Activated CD8-positive, alpha-beta memory T cell treated with anti-CD3 and anti-CD28 coated beads for 4 hours (primary cell): ENCODE results near the gene VOPP1.
"Not testable (repeated sequence)": the region's sequence is repeated elsewhere in the genome, so short reads cannot be mapped to it uniquely, and the experiment has no call there.

Experiments
- DNase-seq, 2 donors: peaks; one replicate each; pipeline ENCODE4 v3.0.0-alpha.2; 2020; ENCODE audit warnings: low read depth in 2 of 2

VOPP1 gene, protein sequence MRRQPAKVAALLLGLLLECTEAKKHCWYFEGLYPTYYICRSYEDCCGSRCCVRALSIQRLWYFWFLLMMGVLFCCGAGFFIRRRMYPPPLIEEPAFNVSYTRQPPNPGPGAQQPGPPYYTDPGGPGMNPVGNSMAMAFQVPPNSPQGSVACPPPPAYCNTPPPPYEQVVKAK

GRCh38 chr7:55572378-55573233 is at the start of gene VOPP1:
Gene VOPP1, minus strand, starts transcription at chr7:55572502. Its CDS starts 178 bp downstream, at chr7:55572324.
- DNase-seq, result peak; percentile 16 to 29

DNA sequence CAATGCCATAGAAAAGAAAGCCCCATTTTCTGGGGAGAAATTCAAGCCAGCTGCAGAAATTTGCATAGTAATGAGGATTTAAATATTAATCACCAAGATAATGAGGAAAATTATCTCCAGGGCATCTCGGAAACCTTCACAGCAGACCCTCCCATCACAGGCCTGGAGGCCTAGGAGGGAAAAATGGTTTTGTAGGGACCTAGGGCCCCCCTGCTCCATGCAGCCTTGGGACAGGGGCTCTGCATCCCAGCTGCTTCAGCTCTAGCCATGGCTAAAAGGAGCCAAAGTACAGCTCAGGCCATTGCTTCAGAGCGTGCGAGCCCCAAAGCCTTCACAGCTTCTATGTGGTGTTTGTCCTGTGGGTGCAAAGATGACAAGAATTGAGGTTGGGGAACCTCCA is 46.6 kb upstream of the VOPP1 start:
- no peak for DNase-seq

DNA sequence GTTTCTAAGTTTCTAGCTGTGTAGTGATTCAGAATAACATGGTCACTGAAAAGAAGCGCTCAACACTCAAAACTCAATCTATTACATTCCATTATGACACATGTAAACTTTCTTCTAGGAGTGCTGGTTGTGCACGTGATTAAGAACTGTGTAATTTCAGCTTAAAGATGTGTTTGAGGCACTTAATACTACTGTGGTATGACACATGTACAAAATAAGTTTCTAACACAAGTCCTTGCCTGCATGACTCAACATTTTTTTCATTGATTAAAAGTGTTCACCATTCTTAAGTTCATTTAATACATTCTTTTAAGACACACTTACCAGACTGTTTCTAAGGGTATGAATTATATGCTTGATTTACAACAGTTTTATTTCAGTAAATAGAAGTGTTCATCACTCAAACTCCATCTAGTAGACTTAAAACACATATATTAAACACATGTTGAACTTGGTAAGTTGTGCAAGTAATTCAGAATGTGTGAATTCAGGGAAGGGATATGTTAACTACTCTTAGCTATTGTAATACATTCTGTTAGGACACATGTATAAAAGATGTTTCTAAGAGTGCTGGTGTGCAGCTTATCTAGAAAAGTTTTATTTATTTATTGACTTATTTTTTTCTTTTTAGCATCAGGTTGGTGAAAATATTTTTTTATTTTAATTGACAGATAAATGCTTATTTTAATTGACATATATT is 42.2 kb upstream of the VOPP1 start:
- DNase-seq, result not testable (repeated sequence)

GRCh38 chr7:55609726-55610125 is 37.4 kb upstream of the VOPP1 start:
- DNase-seq, result not testable (repeated sequence)

GRCh38 chr7:55605661-55606060 is 33.4 kb upstream of the VOPP1 start:
- DNase-seq, result not testable (repeated sequence)

DNA sequence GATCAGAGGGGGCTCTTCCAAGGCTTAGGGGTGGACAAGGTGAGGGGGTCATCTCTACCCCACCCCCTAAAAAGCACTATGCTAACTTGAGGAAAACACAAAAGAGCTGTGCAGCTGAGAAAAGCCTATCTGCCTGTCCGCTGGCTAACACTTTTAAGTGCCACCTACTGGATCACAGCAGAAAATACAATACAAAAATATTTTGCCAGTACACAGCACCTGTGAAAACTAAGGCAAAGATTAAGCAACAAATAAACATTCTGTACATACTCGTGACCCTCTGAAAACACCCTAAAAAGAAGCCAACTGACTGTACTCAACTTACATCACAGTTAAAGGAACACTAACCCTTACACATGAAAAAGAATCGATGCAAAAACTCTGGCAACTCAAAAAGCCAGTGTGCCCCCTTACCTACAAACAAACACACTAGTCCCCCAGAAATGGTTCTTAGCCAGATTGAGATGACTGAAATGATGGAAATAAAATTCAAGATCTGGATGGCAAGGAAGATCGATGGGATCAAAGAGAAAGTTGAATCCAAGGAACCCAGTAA is 25.7 kb upstream of the VOPP1 start:
- DNase-seq, result not testable (repeated sequence)

DNA sequence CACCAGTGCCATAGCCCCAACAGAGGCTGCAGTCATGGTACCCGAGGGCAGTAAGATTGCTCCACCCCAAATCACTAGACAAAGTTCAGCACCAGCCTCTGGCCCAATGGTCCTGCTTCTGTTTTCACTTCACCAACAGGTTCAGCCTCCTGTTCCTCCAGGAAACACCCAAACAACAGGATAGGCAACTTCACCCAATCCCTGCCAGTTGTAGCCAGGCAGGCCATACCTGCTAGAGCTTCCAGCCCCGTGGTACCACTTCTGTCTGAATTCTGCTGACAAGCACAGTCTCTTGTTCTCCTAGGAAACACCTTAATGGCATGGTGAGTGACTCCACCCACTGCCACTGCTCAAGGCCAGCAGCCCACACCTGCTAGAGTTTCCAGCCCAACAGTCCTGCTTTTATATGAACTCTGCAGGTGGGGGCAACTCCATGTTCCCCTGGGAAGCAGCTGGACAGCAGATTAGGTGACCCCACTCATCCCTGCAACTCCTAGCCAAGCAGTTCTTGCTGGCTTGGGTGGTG is 25.0 kb upstream of the VOPP1 start:
- not testable (repeated sequence) for DNase-seq

DNA sequence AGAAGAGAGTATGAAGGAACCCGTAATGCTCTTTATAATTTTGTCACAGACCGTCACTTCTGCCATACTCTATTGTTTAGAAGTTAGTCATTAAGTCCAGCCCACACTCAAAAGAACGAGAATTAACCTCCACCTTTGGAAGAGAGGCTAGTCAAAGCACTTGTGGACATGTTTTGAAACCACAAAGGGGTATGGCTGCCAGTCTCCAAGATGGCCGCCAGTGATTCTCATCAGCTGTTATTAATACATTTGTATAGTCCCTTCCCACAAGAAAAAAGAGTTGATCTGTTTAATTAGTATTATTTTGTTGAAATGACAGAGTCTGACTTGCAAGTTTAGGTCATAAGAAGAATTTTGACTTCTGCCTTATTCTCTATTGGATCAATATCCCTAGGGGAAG is 23.2 kb upstream of the VOPP1 start:
- DNase-seq, result no peak

- no peak for DNase-seq
Observed at GRCh38 chr7:55594870-55595269, 22.6 kb upstream of the VOPP1 start.

DNA sequence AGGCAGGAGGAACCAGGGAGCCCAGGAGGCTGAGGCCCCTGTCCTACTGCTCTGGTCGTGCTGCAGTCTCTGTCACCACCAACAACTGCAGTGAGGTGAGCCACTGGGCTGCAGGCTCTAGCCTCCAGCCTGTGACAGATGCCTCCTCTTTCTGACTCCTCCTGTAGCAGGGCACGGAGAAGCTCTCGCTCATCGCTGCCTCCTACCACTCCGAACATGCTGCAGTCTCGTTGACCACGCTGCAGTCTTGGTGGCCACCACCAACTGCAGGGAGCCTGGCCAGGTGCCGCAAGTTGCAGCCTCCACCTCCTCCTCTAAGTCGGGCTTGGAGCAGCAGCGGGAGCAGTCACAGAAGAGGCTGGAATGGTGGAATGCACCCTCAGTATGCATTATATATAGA is 22.1 kb upstream of the VOPP1 start:
- no peak for DNase-seq

- peak; percentile 30 to 35 for DNase-seq
Observed at GRCh38 chr7:55593515-55594318, 21.4 kb upstream of the VOPP1 start.

DNA sequence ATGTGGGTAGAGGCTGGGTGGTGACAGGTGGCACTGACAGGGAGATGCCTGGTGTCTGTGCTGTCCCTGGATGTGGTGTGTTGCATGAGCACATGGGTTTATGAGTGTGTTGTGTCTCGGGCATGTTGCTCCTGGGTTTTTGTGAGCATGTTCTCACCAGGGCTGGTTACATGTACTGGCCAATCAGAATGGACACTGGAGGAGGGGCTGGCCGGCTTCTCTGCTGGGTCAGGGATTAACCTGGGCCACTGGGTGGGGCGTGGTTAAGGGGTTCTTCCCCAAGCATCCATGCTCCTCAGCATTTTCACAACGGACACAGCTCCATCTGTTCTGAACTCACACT is 20.8 kb upstream of the VOPP1 start:
- DNase-seq, result no peak

GRCh38 chr7:55592492-55592891 is 20.2 kb upstream of the VOPP1 start:
- DNase-seq, result no peak

DNA sequence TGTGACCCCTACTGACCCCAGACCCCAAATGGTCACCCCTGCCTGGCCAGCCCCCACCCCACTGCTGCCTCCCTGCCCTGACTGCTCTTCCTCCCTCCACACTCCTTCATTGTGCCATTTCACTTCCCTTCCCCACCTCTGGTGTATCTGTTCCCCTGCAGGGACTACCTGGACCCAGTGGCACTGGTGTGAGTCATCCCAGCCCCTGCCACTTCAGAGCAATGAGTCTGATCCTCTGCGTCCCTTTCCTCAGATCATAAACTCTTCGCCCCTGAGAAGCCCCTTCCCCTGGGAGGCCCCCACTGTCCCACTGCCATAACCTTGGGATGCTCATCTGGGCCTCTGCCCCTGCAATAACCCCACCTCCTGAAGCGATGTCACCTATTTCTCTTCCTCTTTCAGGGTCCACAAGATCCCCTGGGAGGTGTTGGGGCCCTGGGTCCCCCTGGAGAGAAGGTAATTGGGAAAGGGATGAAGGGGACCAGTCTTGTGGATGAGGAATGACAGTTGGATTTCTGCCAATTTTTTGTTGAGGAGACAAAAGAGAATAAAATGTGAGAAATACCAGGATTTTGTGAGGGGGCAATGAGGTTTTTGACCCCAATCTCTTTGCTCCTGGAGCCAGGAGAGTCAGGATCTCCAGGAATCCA is 19.1 kb upstream of the VOPP1 start:
- no peak for DNase-seq

DNA sequence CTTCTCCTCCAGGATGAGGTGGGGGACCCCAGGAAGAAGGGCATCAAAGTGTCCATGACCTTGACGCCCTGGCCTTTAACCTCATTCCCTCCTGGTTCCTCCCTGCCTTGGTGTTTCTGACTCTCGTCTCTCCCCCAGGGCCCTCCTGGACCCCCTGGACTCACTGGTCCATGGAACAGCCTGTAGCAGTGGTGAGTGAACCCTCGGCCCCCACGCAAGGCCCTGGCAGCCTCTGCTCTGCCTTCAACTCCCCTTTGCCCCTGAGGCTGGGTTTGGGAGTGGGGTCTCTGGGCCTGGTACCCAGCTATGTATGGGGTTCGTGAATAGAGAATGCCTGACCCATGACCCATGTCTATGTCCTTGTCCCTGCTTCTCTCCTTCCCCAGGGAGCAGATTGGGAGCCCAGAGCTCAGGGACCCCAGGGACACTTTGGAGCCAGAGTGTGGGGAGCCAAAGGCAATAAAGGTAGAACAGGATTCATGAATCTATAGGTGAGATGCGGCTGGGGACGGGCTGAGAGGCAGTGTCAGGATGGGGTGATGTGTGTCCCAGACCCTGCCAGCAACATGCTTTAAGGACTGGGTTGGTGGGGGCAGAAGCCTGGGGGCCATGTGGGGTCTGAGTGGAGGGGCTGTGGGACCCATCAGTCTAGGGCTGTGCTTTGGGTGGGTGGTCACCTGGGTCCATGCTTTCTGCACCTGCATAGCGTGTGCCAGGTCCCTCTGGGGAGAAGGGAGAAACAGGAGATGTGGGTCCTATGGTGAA is 18.4 kb upstream of the VOPP1 start:
- no peak for DNase-seq

GRCh38 chr7:55589905-55590304 is 17.6 kb upstream of the VOPP1 start:
- DNase-seq, result no peak

- no peak for DNase-seq
Observed at GRCh38 chr7:55588976-55589604, 16.8 kb upstream of the VOPP1 start.

GRCh38 chr7:55588379-55588699 is 16.0 kb upstream of the VOPP1 start:
- DNase-seq, result no peak

DNA sequence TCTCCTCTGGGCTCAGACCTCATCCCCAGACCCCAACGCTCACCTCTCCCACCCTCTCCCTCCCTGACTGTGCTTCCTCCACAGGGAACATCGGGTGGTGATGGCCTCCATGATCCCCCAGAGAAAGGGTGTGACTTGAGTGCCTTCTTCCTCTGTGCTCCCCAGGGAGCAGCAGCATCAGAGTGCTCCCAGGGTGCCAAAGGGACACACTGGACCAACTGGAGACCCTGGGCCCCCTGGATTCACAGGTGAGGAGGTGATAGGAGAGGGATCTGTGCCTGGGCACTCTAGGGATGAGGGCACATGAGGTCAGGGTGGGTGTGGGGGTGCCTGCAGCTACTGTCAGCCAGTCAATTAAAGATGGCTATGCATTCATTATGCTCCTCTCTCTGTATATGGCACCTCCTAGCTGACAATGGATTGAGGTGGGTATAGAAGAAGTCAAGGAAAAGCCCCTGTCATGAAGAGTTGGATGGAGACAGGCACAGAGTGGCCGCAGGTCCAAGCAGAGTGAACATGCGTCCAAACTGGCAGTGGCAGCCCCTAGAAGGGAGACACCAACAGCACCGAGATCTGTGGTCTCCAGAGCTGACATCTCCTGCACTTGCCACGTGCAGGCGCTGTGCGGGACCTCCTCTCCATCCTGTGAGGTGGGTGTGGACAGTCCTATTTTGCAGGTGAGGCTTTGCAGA is 15.5 kb upstream of the VOPP1 start:
- DNase-seq, result no peak
